SIG-M5 treated with dmso at 0.1 percent for 504 hours (cell line): ENCODE results near the gene LUC7L3.
"Not testable (repeated sequence)": the region's sequence is repeated elsewhere in the genome, so short reads cannot be mapped to it uniquely, and the experiment has no call there.

Source experiments
- DNase-seq: peaks from one replicate; lab custom pipeline; 2025; ENCODE audit not compliant: unreplicated experiment; lab: John Stamatoyannopoulos, UW

Gene LUC7L3

DNA sequence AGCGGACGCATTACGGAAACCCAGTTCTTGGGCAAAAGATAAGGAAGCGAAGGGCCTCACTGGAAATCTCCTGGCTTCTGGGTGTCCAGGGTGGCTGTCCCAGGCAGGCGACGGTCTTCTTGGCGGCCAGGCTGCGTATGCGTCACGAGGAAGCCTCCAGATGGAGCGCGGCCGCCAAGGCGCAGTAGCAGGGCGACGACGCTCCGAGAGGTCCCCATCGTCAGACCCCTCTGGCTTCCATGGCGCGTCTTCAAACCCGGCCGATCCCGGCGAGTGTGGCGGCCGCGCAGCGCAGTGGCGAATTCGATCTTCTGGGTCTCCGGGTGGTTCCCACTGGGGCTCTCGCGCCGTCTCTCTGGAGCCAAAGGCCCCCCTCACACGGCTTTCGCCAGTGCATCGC, 61.8 kb downstream of the LUC7L3 start:
- no peak for DNase-seq

DNA sequence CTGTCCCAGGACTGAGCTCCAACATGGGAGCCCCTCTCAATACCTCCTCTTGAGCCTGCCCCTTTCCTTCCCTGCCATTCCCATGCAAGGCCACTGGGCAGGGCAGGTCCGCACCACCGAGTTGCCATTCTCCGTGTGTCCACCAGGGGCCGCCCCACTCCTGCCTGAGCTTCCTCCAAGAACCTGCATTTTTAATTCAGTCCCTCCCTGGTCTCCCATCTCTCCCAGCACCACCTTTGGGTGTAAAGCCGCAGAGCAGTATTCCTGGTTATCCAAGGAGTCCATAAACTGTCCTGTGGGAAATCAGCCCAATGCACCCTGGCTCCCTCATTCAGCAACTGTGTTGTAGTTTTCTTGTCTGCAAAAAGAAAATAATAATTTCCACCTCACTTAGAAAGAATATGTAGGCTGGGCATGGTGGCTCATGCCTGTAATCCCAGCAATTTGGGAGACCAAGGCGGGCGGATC, 63.8 kb downstream of the LUC7L3 start:
- DNase-seq = peak; percentile 85

DNA sequence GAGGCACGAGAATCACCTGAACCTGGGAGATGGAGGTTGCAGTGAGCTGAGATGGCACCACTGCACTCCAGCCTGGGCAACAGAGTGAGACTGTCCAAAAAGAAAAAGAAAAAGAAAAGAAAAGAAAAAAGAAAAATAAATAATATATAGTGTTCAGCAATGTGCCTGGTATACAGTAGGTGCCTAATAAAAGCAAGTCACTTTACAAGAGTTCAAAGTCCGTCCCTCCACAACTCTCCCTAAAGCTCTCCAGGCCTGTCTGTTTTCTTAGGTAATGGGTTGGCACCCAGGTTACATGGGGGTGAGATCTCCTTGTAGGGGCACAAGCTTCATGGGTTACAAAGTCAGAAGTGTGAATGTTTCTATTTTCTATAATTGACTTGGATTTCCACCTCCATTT, 64.5 kb downstream of the LUC7L3 start:
- DNase-seq = no peak

DNA sequence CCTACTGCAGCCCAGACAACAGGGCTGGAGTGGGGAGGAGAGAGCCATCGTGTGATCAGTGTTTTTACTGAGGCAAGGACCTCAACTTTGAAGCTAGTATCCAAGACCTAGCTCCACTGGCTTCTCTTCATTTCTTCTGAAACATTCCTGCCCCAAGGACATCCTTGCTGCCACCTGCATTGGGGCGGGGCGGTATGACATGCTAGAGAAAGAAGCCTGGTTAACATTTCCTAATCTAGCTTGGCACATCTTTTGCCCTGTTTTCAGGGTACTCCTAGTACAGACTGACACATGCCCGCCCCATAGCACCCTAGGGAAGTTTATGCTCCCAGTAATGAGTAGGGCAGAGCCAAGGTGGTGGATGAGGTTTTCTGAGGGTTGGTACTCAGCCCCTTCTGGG, 65.7 kb downstream of the LUC7L3 start:
- no peak for DNase-seq

DNA sequence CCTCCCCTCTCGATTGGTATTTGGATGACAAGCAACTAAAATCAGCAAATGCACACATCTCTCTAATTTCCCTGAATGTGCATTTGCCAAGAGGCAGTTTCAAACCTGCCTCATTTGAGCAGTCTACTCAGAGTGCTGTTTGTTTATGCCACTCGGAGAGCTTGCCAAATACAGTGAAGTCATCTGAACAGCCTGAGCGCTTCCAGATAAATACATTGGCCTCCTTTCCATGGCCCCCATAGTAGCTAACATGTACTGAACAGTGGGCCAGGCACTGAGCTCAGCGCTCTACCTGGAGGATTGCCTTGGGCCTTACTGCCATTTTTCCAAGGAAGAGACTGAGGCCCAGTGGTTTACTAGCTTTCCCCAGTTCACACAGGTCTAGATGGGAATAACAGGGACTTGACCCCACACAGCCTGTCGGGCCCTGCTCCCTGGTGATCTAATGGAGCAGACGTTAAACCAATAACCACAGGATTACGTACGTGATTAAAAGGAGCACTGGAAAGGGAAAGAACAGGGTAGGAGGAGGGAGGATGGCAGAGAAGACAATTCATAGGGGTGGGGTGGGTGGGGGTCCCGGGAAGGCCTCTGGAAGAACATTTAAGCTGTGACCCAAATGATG, 66.7 kb downstream of the LUC7L3 start:
- DNase-seq = no peak

DNA sequence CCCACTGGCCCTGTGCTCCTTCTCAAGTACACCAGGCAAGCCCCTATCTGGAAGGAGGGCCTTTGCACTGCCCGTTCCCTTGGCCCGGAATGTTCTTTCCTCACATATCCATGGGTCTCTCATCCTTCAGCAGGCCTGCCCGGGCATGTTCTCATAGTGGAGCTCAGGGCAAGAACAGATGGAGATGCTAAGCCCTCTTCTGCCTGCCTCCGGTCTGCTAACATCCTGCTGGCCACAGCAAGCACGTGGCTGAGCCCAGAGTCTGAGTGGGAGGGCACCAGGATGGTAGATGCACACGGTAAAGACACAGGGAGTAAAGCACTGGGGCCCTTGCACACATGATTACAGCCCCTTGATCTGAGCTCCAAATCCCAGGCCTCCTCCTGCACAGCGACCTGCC, 67.7 kb downstream of the LUC7L3 start:
- DNase-seq = no peak

DNA sequence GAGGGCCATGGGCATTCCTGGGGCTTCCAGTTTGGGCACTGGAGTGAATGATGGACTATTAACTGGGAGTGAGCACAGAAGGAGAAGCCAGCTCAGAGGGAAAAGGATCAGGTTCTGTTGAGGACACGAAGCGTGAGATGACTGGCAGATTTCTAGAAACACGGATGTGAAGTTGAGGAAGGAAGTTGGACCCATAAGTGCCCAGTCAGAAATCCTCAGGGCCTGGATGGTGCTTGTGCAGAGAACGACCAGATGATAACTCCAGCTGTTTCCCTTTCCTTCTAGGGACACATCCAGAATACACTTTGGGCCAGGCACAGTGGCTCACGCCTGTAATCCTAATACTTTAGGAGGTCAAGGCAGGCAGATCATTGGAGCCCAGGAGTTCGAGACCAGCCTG, 71.2 kb downstream of the LUC7L3 start:
- no peak for DNase-seq

DNA sequence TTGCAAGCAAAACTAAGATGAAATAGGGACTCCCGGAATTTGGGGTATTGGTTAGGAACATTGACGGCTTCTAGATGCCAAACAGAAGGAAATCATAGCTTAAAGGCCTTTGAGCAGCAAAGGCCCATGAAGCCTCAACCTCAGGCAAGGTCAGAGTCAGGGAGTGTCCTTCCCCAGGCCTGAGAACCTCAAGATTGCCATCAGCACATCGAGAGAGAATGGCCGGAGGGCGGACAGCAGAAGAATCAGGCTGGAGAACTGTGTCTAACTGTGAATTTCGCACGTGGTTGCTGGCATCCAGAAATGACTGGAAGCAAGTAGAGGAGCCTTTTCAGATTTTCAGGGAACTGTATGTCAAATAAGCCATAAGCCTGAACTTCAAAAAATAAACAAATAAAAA, 72.7 kb downstream of the LUC7L3 start:
- no peak for DNase-seq

DNA sequence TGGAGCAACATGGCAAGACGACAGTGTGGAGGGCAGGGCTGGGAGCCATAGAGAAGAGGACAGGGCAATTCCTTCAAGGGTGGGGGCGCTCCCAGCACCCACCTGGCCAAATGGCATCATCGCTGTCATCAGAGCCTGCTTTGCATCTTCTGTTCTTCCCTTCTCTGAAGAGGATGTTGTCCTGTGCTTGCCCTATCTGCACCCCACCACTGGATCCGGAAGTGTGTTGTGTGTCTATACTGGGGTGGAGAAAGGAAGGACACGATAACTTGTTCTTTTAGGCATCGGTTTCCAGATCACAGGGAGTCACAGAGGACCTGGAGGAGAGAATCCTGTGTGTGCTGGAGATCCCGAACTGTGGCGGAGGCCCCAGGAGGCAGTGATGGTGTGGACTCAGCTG, 73.6 kb downstream of the LUC7L3 start:
- DNase-seq = no peak

DNA sequence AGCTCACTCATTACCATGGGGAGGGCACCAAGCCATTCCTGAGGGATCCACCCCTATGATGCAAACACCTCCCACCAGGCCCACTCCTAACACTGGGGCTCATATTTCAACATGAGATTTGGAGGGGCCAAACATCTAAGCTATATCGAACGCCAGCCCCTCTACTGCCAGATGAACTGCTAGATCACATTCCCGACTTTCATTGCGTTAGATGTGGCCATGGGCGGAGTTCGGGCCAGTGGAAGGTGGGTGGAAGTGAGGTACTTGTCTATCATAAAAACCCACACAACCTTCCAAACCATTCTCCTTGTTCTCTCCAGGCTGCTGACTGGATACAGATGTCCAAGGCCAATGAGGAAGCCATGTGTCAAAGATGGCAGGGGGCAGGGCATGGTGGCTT, 75.0 kb downstream of the LUC7L3 start:
- DNase-seq = no peak

DNA sequence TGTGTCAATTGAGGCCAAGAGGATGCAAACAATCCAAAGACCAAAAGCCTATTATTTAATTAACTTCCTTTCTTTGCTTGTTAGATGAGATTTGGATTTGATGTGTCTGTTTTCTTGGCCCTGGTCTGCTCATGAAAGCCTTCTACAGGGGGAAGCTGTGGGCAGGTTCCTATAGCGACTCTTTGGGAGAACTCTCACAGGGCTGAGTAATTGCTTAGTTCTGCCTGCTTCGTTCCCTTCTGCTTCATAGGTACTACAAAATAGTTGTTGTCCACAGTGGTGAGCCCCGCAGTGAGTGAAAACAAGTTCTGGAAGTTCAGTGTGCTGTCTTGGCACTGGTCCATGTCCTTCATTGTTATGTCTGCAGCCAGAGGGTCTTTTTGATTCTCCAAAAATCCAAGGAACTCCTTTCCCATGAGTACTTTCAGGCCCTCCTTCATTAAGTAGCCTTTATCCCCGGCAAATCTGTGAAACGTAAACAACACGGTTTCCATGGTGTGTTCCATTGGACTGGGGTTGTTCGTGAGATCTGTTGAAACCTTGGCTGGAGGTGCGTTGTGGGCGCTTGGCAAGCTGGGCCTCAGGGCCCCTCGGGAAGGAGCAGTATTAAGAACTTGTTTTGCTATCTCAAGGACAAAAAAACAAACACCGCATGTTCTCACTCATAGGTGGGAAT, 77.9 kb downstream of the LUC7L3 start:
- no peak for DNase-seq

DNA sequence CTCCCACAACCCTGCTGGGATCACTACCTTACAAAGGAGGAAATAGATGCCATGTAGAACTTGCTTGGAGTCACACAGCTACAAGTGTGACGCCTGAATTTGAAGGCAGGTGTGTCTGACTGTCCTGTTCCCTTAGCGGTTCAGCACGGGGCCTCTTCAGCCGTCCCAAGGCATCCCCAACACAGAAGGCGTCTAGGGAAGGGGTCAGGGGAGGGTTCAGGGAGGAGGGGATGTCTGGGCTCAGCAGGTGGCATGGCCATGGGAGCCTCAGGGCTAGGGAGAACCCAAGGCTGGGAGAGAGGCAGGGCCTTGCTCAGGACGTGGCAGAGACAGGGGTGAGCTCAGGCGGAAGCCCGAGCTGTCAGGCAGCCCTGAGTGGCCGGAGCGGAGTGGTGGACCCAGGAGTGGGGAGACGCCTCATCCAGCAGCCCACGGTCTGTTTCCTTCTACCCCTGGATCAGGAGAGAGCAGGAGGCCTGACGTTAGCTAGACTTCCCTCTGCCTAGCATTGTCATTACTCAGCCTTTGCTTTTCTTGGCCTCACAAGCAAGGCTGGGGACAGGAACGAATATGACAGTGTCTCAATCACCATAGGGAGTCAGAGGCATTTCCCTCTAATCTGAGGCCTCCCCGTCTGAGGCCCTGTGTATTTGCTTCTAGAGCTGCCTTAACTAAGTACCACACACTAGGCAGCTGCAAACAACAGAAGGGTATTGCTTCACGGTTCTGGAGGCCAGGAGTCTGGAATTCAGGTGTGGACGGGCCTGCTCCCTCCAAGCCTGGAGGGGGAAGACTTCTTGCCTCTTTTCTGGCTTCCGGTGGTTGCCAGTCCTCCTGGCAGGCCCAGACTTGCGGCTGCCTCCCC, 79.3 kb downstream of the LUC7L3 start:
- no peak for DNase-seq

DNA sequence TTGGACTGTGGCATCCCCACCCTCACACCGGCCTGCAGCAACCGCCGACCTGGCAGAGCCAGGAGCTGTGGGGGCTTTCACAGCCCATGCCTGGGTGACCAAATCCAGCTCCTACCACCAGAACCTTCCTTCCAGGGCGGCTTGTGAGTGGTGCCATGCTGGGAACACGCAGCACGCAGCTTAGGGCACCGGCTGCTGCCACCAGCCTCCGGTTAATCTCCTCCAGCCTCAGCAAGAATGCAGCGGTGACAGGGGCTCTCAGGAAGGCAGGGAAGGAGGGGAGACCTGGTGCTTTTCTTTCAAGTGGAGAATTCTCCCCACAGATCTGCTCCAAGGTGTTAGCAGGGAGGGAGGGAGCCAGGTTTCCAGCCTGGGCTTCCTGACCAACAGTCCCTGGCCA, 80.2 kb downstream of the LUC7L3 start:
- no peak for DNase-seq

DNA sequence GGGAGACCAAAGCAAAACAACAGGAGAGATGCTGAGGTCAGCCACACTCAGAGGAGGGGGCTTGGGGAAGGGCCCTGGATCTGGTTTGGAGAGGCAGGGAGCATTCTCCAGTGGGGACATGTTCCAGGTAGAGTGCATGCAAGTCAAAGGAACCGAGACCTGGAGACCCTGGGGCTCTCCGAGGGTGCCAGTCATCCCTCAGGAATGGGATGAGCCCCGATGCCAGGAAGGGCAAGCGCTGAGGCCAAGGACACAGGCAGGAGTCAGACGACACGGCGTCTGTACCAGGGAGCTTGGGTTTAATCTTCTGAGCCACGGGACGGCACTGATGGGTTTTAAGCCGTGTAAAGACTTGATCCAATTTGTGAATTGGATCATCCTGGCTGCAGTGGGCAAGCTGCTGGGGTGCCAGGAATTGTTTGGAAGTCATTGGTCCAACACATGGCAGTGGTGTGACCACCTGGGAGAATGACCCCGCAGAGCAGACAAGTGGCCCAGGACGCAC, 80.8 kb downstream of the LUC7L3 start:
- no peak for DNase-seq

DNA sequence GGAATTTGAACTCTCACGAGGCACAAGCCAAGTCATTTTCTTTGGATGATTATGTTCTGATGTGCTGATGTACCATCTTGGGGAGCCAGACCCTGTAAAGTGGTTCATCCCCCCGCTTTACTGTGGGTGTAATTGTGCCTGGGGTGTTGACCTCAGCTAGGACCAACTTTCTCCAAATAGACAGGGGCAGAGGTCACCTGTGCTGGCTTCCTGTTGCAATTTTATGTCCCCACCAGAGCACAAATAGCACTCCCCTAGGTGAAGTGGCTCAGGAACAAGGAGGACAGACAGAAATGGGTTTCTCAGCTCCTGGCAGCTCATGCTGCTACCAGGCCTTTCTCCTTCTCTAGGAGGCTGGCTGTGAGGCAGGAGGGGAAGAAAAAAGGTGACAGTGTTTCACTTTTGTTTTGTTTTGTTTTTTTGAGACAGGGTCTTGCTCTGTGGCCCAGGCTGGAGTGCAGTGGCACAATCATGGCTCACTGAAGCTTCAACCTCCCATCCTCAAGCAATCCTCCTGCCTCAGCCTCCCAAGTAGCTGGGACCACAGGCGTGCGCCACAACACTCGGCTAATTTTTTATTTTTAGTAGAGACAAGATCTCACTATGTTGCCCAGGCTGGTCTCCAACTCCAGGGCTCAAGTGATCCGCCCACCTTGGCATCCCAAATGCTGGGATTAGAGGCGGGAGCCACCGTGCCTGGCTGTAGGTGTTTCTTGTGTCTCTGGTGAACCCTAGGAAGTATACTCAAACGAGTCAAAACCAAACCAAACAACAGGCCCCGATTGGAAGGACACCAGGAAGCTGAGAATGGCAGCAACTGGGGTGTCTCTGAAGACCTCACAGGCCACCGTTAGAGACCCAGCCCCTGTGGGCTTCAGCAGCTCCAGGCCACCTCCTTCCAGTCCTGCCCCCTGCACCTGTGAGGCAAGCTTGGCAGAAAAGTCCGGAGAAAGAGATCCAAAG, 83.5 kb downstream of the LUC7L3 start:
- DNase-seq = no peak

DNA sequence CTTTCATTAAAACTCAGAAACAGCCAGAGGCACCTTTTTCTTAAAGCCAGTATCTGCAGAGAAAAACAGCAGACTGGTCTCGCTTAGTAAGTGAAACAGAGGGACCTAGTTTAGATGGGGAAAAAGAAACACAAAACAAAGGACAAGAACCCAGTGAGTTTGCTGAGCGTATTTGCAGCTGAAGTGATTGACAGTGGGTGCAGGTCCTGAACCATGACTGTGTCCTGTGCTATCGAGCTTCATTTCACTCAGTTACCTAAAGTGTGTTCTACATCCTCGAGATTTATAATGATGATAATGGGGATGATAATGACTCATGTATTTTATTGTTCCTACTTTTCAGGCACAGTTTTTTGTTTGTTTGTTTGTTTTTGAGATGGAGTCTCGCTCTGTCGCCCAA, 84.3 kb downstream of the LUC7L3 start:
- no peak for DNase-seq

DNA sequence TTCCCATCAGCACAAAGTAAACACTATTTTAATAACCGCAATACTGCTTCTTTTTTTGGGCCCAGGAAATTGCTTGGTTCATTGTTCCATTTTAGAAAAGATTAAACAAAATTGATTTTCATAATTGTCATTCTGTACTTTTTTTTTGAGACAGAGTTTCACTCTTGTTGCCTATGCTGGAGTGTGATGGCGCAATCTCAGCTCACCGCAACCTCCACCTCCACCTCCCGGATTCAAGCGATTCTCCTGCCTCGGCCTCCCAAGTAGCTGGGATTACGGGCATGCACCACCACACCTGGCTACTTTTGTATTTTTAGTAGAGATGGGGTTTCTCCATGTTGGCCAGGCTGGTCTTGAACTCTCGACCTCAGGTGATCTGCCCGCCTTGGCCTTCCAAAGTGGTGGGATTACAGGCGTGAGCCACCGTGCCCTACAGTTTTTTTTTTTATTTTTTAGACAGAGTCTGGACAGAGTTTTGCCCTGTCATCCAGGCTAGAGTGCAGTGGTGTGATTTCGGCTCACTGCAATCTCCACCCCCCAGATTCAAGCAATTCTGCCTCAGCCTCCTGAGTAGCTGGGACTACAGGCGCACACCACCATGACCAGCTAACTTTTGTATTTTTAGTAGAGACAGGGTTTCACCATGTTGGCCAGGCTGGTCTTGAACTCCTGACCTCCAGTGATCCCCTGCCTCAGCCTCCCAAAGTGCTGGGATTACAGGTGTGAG, 85.5 kb downstream of the LUC7L3 start:
- DNase-seq = not testable (repeated sequence)

DNA sequence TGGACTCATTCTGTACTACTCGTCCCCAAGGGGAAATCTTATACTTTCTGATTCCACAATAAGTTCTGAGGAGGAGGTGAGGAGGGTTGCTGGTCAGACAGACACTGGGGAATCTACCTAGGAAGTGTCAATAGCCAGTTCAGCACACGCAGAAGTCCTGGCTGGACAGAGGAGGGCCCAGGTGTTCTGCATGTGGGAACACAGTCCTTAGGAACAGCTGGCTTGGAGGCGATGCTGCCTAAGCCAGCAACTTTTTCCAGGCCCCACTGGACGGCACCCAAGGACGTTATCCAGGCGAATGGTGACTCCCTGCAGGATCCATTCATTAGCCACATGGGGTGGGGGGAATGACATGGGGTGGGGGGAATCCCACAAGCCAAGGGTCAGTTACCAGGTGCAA, 86.1 kb downstream of the LUC7L3 start:
- DNase-seq = no peak
